22Rv1 (cell line): ENCODE measurements around the gene SEZ6.

Experiments used
- H3K27ac ChIP-seq: fragments of 450-650 bp; 2 replicates; pipeline ENCODE4 v1.5.1; 2017
- ZFX ChIP-seq: fragments of 450-650 bp; IDR thresholded peaks from 2 replicates; pipeline ENCODE4 v1.6.1; 2017; ENCODE audit warnings: antibody characterized with exemption, borderline replicate concordance
- TF ChIP-seq, protein P1 (sequence below): fragments of 450-650 bp; IDR thresholded peaks from 2 replicates; pipeline ENCODE4 v1.5.1; 2017; ENCODE audit warnings: mild to moderate bottlenecking

Gene SEZ6

DNA sequence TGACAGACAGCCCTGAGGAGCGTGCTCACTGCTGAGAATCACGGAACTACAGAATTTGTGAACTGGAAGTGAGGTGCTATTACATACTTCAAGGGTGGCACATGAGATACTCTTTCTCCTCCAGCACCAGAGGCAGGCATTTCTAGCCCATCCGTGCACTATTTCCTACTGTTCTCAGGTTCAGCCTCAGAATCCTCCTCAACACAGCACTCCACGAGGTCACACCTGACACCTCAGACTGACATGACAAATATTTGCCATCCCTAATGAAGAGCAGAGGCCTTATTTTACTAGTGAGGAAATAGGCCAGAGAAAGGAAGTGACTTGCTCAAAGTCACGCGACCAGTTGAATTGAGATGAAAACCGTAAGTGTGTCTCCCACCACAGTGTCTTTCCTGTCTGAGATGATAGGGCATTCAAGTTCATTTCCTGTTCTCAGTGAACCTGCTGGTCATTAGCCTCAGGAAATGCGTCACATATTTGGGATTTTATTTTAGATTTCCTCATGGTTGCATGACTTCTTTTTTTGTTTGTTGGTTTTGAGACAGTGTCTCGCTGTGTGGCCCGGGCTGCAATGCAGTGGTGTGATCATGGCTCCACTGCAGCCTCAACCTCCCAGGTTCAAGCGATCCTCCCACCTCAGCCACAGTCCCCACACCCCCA lies 23.6 kb downstream of the SEZ6 start:
- no peak overlapping the region for H3K27ac ChIP-seq
- TF ChIP-seq ZFX: no peak
- TF ChIP-seq, protein P1, sequence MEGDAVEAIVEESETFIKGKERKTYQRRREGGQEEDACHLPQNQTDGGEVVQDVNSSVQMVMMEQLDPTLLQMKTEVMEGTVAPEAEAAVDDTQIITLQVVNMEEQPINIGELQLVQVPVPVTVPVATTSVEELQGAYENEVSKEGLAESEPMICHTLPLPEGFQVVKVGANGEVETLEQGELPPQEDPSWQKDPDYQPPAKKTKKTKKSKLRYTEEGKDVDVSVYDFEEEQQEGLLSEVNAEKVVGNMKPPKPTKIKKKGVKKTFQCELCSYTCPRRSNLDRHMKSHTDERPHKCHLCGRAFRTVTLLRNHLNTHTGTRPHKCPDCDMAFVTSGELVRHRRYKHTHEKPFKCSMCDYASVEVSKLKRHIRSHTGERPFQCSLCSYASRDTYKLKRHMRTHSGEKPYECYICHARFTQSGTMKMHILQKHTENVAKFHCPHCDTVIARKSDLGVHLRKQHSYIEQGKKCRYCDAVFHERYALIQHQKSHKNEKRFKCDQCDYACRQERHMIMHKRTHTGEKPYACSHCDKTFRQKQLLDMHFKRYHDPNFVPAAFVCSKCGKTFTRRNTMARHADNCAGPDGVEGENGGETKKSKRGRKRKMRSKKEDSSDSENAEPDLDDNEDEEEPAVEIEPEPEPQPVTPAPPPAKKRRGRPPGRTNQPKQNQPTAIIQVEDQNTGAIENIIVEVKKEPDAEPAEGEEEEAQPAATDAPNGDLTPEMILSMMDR: no peak

DNA sequence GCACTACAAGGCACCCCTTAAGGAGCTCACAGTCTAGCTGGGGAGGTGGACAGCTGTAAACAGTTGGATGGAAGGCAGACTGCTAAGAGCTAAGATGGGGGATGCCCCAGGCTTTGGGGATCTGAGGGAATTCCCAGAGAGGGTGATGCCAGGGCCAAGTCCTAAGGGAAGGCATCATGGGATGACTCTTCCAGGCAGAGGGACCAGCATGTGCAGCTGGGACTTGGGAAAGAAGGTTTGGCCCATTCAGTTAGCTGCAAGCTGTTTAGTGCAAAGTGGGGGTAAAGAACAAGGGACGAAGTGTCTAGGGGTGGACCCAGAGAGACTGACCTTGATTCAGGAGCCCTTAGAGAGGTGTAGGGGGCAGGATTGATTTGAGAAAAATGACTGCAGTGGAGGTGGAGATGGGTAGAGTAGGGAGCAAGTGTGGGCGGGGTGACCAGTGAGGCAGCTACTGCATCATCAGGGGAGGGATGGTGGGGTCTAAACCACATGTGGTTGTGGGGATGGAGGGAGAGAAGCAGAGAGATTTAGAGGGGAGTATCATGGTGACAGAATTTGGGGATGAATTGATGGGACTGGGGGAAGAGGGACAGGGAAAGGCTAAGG lies 27.4 kb downstream of the SEZ6 start:
- H3K27ac ChIP-seq: no peak overlapping the region
- TF ChIP-seq ZFX: no peak
- TF ChIP-seq, protein P1: no peak

DNA sequence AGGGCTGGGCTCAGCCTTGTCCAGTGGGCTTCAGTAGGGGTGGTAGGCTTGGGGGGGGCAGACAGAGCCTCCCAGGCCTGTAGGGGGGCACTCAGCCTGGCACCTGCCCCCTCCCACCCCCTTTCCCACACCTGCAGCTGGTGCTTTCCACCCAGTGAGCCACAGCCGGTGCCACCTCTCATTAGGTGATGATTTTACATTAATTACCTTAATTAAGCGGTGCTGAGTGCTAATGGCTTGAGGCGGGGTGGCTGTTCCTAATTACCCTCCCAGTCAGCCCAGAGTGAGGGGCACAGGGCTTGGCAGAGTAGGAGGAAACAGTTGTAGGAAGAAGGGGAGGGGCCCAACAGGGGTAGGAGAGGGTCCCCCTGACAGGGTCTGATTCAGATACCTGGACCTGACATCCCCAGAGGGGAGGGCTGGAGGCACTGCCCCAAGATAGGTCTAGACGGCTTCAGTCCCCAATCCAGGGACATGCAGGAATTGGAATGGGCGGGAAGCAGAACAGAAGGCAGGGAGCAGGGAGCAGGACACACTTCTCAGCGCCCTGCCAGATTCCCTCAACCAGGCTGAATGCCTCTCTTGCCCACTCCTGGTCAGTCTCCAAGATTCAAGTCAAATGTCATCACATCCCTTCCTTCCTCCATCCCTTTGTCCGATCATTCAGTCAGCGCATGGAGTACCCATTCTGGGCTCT lies 28.0 kb downstream of the SEZ6 start:
- H3K27ac ChIP-seq: no peak overlapping the region
- TF ChIP-seq ZFX: no peak
- TF ChIP-seq, protein P1: no peak

DNA sequence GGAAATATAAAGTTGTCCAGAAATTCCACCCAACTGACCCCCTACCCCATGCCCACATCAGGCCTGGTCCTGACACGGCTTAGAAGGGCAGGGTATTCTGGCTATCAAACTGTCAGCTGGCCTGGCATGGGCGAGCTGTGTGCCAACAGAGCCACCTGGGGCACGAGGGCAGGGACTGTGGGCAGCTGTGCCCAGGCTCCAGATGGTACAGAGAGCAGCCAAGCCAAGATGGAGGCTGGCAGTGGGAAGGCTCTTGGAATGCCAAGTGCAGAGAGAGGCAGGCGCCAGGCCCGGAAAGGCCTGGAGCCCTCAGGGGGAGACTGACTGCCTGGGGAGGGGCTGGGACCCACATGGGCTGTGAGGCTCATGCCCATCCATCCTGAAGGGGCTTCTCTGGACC lies 30.2 kb downstream of the SEZ6 start:
- TF ChIP-seq ZFX: no peak
- TF ChIP-seq, protein P1: no peak
- H3K27ac ChIP-seq: no peak overlapping the region

DNA sequence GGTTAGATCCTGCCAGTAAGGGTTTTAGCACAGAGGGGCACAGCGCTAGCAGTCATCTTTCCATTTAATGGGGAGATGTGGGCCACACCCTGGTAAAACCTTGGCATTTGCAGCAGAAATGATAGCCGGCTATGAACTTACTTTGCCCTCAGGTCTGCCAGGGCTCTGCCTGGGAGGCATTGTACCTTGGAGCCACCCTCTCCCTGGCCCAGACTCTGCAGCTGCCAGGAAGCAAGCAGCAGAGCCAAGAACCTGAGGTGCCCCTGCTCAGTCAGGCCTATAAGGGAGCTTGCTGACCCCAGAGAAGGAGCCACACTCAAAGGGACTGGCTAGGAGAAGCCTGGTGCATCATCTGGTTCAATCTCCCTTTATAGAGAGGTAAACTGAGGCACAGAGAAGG lies 30.8 kb downstream of the SEZ6 start:
- no peak overlapping the region for H3K27ac ChIP-seq

DNA sequence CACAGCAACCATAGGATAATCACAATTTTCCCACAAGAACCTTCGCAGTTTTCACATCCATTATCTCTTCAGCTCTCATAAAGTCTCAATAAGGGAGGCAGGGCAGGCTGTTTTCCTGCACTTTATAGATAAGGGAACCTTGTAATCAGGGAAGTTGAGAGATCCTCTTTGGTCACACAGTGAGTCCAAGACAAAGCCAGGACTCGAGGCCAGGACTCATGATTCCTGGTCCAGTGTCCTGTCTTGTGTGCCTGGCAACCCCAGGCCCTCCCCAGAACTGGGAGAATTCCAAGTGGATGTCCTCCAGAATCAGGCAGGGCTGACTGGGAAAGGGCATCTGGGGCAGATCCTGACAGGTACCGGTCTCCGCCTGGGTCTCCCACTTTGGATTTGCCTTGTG lies 31.4 kb downstream of the SEZ6 start:
- no peak overlapping the region for H3K27ac ChIP-seq
- TF ChIP-seq, protein P1: no peak

More for the DNA sequence above, 30.8 kb downstream of the SEZ6 start:
- TF ChIP-seq ZFX: no peak
- TF ChIP-seq, protein P1: no peak

DNA sequence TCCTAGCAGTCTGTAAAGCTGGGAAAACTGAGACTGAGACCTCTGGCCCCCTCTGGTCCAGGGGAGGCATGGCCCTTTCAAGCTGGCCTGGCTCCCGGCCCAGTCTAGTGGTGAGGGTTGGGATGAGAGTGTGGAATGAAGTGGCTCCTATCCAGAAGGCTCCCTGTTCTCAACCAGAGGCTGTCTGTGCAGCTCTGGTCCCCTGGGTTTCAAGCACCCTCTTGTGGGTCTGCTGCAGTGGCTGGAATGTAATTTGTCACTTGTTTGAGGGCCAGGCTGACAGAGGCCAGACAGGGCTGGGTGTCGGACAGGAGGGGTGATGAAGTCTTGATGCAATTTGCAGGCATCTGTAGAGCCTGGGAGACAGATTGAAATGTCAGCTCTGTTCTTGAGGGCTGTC lies 32.4 kb downstream of the SEZ6 start:
- H3K27ac ChIP-seq: no peak overlapping the region
- TF ChIP-seq, protein P1: no peak
- TF ChIP-seq ZFX: no peak
